GM12892 (cell line): ENCODE results near the gene KRT23.

Experiments
- POLR2A ChIP-seq: IDR thresholded peaks from 2 replicates; pipeline ENCODE4 v1.6.1; 2011; ENCODE audit warnings: low read depth, low read length, control low read depth
- POLR2AphosphoS5 ChIP-seq: IDR thresholded peaks from 2 replicates; pipeline ENCODE4 v1.6.1; 2011; ENCODE audit warnings: low read depth, low read length, control low read depth
- TAF1 ChIP-seq: IDR thresholded peaks from 2 replicates; pipeline ENCODE4 v1.6.1; 2011; ENCODE audit warnings: low read depth, mild to moderate bottlenecking, control low read depth, low read length, borderline replicate concordance

DNA sequence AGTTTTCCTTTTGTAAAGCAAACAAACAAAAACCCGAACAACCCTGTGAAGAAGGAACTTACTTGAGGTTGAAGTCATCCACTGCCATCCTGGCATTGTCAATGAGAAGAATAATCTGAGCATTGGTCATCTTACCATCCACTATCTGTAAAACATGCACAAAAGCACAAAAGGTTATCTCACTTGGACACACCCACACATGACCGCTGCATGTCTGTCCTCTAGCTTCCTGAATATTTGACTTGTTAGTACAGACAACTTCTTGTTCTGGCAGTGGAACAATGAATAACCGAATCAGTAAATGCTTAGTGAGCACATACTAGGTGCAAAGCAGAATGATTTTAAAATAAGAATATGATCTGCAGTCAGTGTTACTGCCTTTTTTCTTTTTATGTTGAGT is 6.1 kb downstream of the KRT23 start:
- TF ChIP-seq TAF1 (no peak), POLR2AphosphoS5 (no peak), POLR2A (no peak)
